Neural progenitor cell (in vitro differentiated cells): Measurements from ENCODE around the gene GABRQ.
"Not testable (repeated sequence)": the region's sequence is repeated elsewhere in the genome, so short reads cannot be mapped to it uniquely, and the experiment has no call there.

ENCODE experiments used
- EZH2phosphoT487 ChIP-seq: fragments of 200-600 bp; sonication (generic); IDR thresholded peaks from 2 replicates; pipeline ENCODE4 v1.6.1; 2017; ENCODE audit warnings: antibody characterized with exemption
- TF ChIP-seq, protein P1 (sequence below): fragments of 200-600 bp; sonication (generic); IDR thresholded peaks from 2 replicates; pipeline ENCODE4 v1.5.1; 2017; ENCODE audit warnings: antibody characterized with exemption, mild to moderate bottlenecking

GRCh38 chrX:152697952-152698931 is 60.5 kb downstream of the GABRQ start, which contains the start of gene MAGEA3:
- TF ChIP-seq, protein P1, sequence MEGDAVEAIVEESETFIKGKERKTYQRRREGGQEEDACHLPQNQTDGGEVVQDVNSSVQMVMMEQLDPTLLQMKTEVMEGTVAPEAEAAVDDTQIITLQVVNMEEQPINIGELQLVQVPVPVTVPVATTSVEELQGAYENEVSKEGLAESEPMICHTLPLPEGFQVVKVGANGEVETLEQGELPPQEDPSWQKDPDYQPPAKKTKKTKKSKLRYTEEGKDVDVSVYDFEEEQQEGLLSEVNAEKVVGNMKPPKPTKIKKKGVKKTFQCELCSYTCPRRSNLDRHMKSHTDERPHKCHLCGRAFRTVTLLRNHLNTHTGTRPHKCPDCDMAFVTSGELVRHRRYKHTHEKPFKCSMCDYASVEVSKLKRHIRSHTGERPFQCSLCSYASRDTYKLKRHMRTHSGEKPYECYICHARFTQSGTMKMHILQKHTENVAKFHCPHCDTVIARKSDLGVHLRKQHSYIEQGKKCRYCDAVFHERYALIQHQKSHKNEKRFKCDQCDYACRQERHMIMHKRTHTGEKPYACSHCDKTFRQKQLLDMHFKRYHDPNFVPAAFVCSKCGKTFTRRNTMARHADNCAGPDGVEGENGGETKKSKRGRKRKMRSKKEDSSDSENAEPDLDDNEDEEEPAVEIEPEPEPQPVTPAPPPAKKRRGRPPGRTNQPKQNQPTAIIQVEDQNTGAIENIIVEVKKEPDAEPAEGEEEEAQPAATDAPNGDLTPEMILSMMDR: not testable (repeated sequence)
- not testable (repeated sequence) for TF ChIP-seq EZH2phosphoT487
